Prostate gland (tissue), 2 donors: ENCODE results near the gene GRID2. TPM values are rescaled to one million over a fixed set of nuclear protein-coding genes. Genes with fewer than 3 reads are reported as not detected.

Experiments used
- DNase-seq: peaks from one replicate; pipeline ENCODE4 v3.0.0-alpha.2; 2019; ENCODE audit warnings: low spot score
- H3K27ac ChIP-seq, 2 donors: fragments of 200-600 bp; sonication (generic); 2 replicates each; pipeline ENCODE4 v1.5.1; 2017 to 2019
- H3K27me3 ChIP-seq: fragments of 200-600 bp; sonication (generic); replicated peaks from 2 replicates; pipeline ENCODE4 v1.5.1; 2019; ENCODE audit not compliant: insufficient read depth
- H3K36me3 ChIP-seq, 2 donors: fragments of 200-600 bp; sonication (generic); 1 replicate in 1 of 2; 2 replicates in 1 of 2; pipeline versions ENCODE4 v1.5.1 to v1.8.1; 2017 to 2019
- H3K4me1 ChIP-seq: fragments of 200-600 bp; sonication (generic); replicated peaks from 2 replicates; pipeline ENCODE4 v1.5.1; 2019
- H3K4me3 ChIP-seq, 2 donors: fragments of 200-600 bp; sonication (generic); 2 replicates each; pipeline ENCODE4 v1.5.1; 2017 to 2019
- H3K9me3 ChIP-seq: fragments of 200-600 bp; sonication (generic); 2 replicates; pipeline ENCODE4 v1.5.1; 2017
- POLR2A ChIP-seq: fragments of 450-650 bp; IDR thresholded peaks from one replicate; pipeline ENCODE4 v1.6.1; 2016; ENCODE audit warnings: antibody characterized with exemption, mild to moderate bottlenecking
- POLR2AphosphoS5 ChIP-seq: sonication (generic); formaldehyde crosslinking; IDR thresholded peaks from one replicate; pipeline ENCODE4 v1.6.1; 2017; ENCODE audit warnings: antibody characterized with exemption
- WGBS: methylation state at CpG from one replicate; pipeline ENCODE4 v1.1.5; 2018; 5-methylcytosine and 5-hydroxymethylcytosine counted together
- intact Hi-C: fragments of 100-400 bp; cut with DNase I; formaldehyde crosslinking; loops from one replicate; pipeline ENCODE4 v1.14.2; 2022
- total RNA-seq, 2 donors: library from RNA; depleted of rRNA; stranded (reverse); fragments of >200 nt; gene quantifications; one replicate each; pipeline ENCODE4 v1.1.0, GENCODE V29; 2016
- TF ChIP-seq, protein P1 (sequence below), 4 experiments: fragments of 200-600 bp in 2 of 4; fragments of 450-650 bp in 2 of 4; sonication (generic) in 2 of 4; IDR thresholded peaks; 1 replicate in 3 of 4; 2 replicates in 1 of 4; pipeline ENCODE4 v1.5.1; 2016 to 2019; ENCODE audit warnings: antibody characterized with exemption in 4 of 4, mild to moderate bottlenecking in 2 of 4, moderate library complexity in 2 of 4

Gene GRID2
- total RNA-seq, 2 donors from 2014 or later: 0.09 to 11.0 TPM

DNA sequence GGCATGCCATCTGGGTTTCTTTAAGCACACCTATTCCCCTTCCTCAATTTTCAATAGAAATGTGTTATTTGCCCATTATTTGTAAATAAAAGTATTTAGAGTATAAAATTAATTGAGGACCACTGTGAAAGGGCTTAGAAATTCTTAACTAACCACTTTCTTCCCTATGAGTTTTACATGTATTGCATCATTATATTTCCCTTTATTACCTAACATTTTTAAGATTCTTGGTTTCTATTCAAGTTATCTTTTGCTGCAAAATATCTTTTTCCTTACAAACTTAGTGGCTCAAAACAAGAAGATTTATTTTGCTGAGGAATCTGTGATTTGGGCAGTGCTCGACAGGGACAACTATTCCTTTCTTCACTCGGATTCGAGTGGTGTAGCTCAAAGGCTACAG, 40.5 kb downstream of the GRID2 start:
- H3K36me3 ChIP-seq: no peaks in the 10 kb centered on the region
- no peak for DNase-seq
- no peaks in the 10 kb centered on the region for H3K27me3 ChIP-seq
- TF ChIP-seq, protein P1, sequence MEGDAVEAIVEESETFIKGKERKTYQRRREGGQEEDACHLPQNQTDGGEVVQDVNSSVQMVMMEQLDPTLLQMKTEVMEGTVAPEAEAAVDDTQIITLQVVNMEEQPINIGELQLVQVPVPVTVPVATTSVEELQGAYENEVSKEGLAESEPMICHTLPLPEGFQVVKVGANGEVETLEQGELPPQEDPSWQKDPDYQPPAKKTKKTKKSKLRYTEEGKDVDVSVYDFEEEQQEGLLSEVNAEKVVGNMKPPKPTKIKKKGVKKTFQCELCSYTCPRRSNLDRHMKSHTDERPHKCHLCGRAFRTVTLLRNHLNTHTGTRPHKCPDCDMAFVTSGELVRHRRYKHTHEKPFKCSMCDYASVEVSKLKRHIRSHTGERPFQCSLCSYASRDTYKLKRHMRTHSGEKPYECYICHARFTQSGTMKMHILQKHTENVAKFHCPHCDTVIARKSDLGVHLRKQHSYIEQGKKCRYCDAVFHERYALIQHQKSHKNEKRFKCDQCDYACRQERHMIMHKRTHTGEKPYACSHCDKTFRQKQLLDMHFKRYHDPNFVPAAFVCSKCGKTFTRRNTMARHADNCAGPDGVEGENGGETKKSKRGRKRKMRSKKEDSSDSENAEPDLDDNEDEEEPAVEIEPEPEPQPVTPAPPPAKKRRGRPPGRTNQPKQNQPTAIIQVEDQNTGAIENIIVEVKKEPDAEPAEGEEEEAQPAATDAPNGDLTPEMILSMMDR (IDR thresholded peaks at IDR 0.05): no peak
- H3K4me3 ChIP-seq: no peak overlapping the region
- intact Hi-C loops: no loop called here
- no peaks in the 10 kb centered on the region for H3K9me3 ChIP-seq
- H3K27ac ChIP-seq: no peak overlapping the region
- 95% methylated on average over 3 of the region's 3 CpGs for WGBS
- no peaks in the 10 kb centered on the region for H3K4me1 ChIP-seq

DNA sequence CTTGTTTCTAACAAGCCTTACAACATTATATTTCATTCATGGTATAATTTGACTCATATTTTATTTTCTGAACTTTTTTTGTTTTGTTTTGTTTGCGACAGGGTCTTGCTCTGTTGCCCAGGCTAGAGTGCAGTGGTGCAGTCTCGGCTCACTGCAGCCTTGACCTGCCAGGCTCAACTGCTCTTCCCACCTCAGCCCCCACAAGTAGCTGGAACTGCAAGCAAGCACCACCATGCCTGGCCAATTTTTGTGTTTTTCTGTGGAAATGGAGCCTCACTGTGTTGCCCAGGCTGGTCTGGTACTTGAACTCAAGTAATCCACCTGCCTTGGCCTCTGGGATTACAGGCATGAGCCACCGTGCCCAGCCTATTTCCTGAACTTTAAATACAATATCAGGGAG, 42.5 kb downstream of the GRID2 start:
- no peak overlapping the region for H3K4me3 ChIP-seq
- H3K36me3 ChIP-seq: no peaks in the 10 kb centered on the region
- no peaks in the 10 kb centered on the region for H3K4me1 ChIP-seq
- no peaks in the 10 kb centered on the region for H3K9me3 ChIP-seq
- no peak overlapping the region for H3K27ac ChIP-seq
- TF ChIP-seq, protein P1 (IDR thresholded peaks at IDR 0.05): no peak
- TF ChIP-seq POLR2AphosphoS5 (no peak), POLR2A (no peak)
- H3K27me3 ChIP-seq: no peaks in the 10 kb centered on the region
- 84% methylated on average over 3 of the region's 3 CpGs for WGBS
- DNase-seq: no peak
- intact Hi-C loops: no loop called here

DNA sequence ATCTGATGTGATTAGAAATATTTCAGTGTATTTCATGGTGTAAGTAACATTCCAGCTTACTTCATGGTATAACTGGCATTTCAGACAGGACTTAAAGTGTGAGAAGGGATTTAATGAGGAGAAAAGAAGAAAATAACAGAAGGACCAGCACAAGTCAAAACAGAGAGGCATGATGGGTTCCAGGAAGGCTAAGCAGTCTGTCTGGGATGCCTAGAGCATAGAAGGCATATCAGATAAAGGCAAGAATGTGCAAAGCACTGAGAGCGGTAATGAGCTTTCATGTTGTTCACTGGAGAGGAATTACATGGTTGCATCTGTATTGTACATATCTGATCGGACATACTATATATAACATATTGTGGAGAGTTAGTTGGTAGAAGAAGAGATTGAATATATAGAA, 54.2 kb downstream of the GRID2 start:
- WGBS: 91% methylated on average over 2 of the region's 2 CpGs
- DNase-seq: no peak
- no peaks in the 10 kb centered on the region for H3K4me1 ChIP-seq
- no peaks in the 10 kb centered on the region for H3K9me3 ChIP-seq
- no peak overlapping the region for H3K27ac ChIP-seq
- H3K36me3 ChIP-seq: no peaks in the 10 kb centered on the region
- TF ChIP-seq POLR2AphosphoS5 (no peak), POLR2A (no peak)
- TF ChIP-seq, protein P1 (IDR thresholded peaks at IDR 0.05): no peak
- no peak overlapping the region for H3K4me3 ChIP-seq
- H3K27me3 ChIP-seq: no peaks in the 10 kb centered on the region
- intact Hi-C loops: no loop called here

DNA sequence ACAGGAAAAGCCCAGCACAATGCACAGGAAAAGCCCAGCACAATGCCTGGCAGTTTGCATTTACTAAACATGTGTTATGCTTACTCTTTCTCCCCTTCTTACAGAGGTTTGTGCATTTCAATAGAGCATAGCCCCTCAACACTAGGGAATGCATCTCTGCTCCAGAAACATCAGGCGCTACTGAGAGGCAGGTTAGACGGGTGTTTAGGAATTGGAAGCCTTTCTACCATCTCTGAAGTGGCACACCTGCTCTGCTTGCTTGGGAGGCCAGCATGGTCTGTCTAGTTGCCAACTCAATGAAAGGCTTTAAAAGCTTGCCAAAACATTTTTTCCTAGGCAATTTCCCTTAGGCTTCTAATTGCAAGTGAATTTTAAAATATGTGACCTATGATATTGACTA, 55.7 kb downstream of the GRID2 start:
- H3K4me1 ChIP-seq: no peaks in the 10 kb centered on the region
- no peak overlapping the region for H3K27ac ChIP-seq
- DNase-seq: no peak
- no peak overlapping the region for H3K4me3 ChIP-seq
- H3K36me3 ChIP-seq: no peaks in the 10 kb centered on the region
- 30% methylated on average over 2 of the region's 2 CpGs for whole genome bisulfite sequencing
- intact Hi-C loops: no loop called here
- no peaks in the 10 kb centered on the region for H3K9me3 ChIP-seq
- no peak for TF ChIP-seq POLR2AphosphoS5
- TF ChIP-seq, protein P1 (IDR thresholded peaks at IDR 0.05): no peak
- TF ChIP-seq POLR2A: no peak
- H3K27me3 ChIP-seq: no peaks in the 10 kb centered on the region

DNA sequence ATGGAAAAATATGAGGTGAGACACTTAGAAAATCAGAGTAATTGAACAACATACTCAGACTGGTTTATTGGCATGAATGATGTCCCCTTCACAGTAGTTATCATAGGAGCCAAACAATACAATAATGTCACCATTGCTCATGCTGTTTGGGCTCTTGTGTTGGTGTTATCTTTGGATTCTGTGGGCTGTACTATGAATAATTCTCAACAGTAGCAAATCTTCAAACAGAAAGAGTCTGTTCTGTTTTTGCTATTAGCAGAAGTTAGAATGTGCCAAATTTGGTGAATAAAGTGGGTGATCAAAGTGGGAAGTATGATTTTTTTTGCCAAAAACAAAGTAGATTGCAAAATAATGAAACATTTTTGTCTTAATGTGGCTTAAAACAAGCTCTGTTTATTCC, 58.3 kb downstream of the GRID2 start:
- no peaks in the 10 kb centered on the region for H3K36me3 ChIP-seq
- H3K9me3 ChIP-seq: no peaks in the 10 kb centered on the region
- intact Hi-C loops: no loop called here
- DNase-seq: no peak
- H3K4me1 ChIP-seq: no peaks in the 10 kb centered on the region
- H3K27ac ChIP-seq: no peak overlapping the region
- H3K4me3 ChIP-seq: no peak overlapping the region
- no peaks in the 10 kb centered on the region for H3K27me3 ChIP-seq
- TF ChIP-seq POLR2AphosphoS5 (no peak), POLR2A (no peak)
- TF ChIP-seq, protein P1 (IDR thresholded peaks at IDR 0.05): no peak
